Subcutaneous adipose tissue (tissue), 4 donors: ENCODE data around the gene PNRC2. TPM values are rescaled to one million over a fixed set of nuclear protein-coding genes. Genes with fewer than 3 reads are reported as not detected.

Experiments
- CTCF ChIP-seq: fragments of 450-650 bp; IDR thresholded peaks from one replicate; pipeline ENCODE4 v1.5.1; 2016; ENCODE audit warnings: low read depth, mild to moderate bottlenecking, control low read depth, antibody characterized with exemption, moderate library complexity
- total RNA-seq, 4 donors: library from RNA; depleted of rRNA; stranded (reverse); fragments of >200 nt; gene quantifications; one replicate each; pipeline ENCODE4 v1.1.0, GENCODE V29; 2016

The PNRC2 gene
- total RNA-seq, result 100 to 1,000 TPM in 3 of 4 donors, 10 to 100 TPM in 1; 90.0 to 118 (median 110) TPM

DNA sequence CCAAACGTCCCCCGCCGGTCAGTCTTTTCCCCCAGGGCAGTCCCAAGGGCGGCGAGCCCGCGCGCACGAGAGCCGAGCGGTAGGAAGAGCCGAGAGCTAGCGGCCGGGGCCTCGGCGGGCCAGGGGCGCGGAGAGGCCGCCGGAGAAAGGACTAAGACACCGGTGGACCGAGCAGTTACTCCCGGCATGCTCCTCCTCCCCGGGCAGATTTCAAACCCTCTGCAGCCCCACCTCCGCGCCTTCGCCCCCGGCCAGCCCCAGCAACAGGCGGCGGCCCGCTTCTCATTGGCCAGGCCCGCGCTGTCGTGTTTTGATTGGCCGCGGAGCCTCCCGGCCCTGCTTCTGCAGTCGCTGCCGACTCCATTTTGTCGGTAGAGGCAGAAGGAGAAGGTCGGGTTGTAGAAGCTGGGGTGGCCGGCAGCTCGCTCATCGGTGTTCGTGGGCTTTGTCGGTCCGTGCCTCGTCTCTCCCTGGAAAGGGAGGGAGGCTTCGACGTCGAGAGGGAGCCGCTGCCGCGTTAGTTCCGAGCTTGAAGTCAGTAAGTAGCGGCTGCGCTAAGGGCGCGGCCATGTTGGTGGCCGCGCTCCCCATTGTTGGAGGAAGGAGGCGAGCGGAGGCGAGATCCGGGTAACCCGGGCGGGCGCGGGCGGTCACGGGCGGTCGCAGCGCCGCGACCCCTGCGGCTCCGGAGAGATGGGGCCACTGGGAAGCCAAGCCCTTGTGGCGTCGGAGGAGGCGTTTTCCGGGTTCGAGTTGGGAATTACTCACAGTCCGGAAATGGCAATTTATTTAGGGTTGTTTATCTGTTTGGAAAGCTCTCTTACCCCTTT, at the start of gene PNRC2:
PNRC2 (plus strand) TSS at position 368 of the 830 bp plus-strand sequence. CDS start 1,630 bp downstream, outside the sequence.
- no peak for TF ChIP-seq CTCF

GRCh38 chr1:23910144-23910543, 49.5 kb upstream of the PNRC2 start:
- no peak for TF ChIP-seq CTCF

DNA sequence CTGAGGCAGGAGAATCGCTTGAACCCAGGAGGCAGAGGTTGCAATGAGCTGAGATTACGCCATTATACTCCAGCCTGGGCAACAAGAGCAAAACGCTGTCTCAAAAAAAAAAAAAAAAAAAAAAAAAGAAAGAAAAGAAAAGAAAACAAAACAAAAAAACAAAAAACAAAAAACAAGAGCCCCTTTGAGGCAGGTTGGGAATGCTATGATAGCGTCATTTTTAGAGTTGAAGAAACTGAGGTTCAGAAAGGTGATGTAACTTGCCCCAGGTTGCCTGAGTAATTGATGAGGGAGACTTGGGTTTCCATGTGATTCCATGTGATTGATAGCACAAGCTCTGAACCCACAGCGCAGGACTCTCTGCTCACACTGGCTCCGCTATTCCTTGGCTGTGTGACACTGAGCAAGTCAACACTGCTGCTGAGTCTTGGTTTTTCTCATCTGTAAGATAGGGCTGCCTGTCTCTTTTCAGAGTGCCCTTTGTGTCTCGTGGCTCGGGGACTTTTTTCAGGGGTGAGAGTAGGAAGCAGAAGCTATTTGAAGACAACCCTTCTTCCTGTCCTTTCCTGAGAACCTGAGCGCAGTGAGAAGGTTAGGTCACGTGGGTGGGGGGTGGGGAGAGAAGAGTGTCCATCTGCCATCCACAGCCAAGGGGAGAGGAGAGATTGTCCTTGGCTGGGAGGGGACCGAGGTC, 48.9 kb upstream of the PNRC2 start:
- no peak for TF ChIP-seq CTCF

- TF ChIP-seq CTCF, result no peak
Measured at GRCh38 chr1:23911921-23912320, 47.7 kb upstream of the PNRC2 start.

GRCh38 chr1:23913212-23913880, 46.3 kb upstream of the PNRC2 start, which contains the start of gene CNR2:
Gene CNR2, minus strand, starts transcription at chr1:23913362. Its CDS starts 37,745 bp downstream, at chr1:23875617.
- TF ChIP-seq CTCF, result no peak

DNA sequence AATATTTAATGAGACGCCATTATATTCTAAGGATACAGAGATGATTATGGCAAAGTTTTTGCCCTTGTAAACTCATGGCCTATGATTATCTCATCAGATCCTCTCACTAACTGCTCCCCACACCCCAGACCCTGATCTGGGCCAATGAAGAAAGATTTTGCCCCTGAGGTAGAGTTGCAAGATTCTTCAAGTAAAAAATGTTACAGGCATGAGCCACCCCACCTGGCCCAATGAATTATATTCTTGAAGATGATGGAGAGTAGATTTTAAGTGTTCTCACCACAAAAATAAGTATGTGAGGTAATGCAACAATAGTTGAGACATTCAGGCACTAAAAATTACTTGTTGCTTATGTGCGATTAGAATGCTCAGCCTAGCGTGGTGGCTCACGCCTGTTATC, 44.7 kb upstream of the PNRC2 start:
- no peak for TF ChIP-seq CTCF

GRCh38 chr1:23915466-23915865, 44.2 kb upstream of the PNRC2 start:
- TF ChIP-seq CTCF, result no peak
